ENCODE results near the gene RCSD1. TPM values are rescaled to one million over a fixed set of nuclear protein-coding genes. Genes with fewer than 3 reads are reported as not detected.
"Not testable (repeated sequence)": the region's sequence is repeated elsewhere in the genome, so short reads cannot be mapped to it uniquely, and the experiment has no call there.

Gene RCSD1
- total RNA-seq, 1 donor from 2014 or later, result 39.5 TPM

GRCh38 chr1:167605576-167605975 is 24.5 kb upstream of the RCSD1 start:
- H3K36me3 Mint-ChIP-seq (ENCODE audit: low read depth, unreplicated experiment), result peaks cover 18% of the 10 kb centered on the region
- H3K4me3 Mint-ChIP-seq (ENCODE audit: unreplicated experiment), result no peak overlapping the region
- peaks cover 19% of the 10 kb centered on the region for H3K4me1 Mint-ChIP-seq (ENCODE audit: unreplicated experiment)
- no peak for DNase-seq (ENCODE audit: low spot score)
- peak overlapping the region; percentile 30 for H3K27ac Mint-ChIP-seq (ENCODE audit: unreplicated experiment)
- peaks cover 7% of the 10 kb centered on the region for H3K9me3 Mint-ChIP-seq (ENCODE audit: unreplicated experiment)
- TF ChIP-seq CTCF (IDR thresholded peaks at IDR 0.05; ENCODE audit: unreplicated experiment), result no peak
- peaks cover 5% of the 10 kb centered on the region for H3K27me3 Mint-ChIP-seq (ENCODE audit: unreplicated experiment)

- Mint-ChIP-seq H3K4me3 (ENCODE audit: unreplicated experiment) (no peak overlapping the region), H3K27me3 (ENCODE audit: unreplicated experiment) (peaks cover 3% of the 10 kb centered on the region), H3K4me1 (ENCODE audit: unreplicated experiment) (peaks cover 5% of the 10 kb centered on the region), H3K36me3 (ENCODE audit: low read depth, unreplicated experiment) (peaks cover 14% of the 10 kb centered on the region), H3K27ac (ENCODE audit: unreplicated experiment) (no peak overlapping the region), H3K9me3 (ENCODE audit: unreplicated experiment) (peaks cover 3% of the 10 kb centered on the region)
- TF ChIP-seq CTCF (IDR thresholded peaks at IDR 0.05; ENCODE audit: unreplicated experiment), result no peak
- no peak for DNase-seq (ENCODE audit: low spot score)
Observed at GRCh38 chr1:167611983-167612382, 18.0 kb upstream of the RCSD1 start.

- Mint-ChIP-seq H3K4me3 (ENCODE audit: unreplicated experiment) (no peak overlapping the region), H3K4me1 (ENCODE audit: unreplicated experiment) (peaks cover 12% of the 10 kb centered on the region)
- TF ChIP-seq CTCF (IDR thresholded peaks at IDR 0.05; ENCODE audit: unreplicated experiment), result no peak
Observed at GRCh38 chr1:167612587-167613385, 17.2 kb upstream of the RCSD1 start.

GRCh38 chr1:167613984-167614383 is 16.0 kb upstream of the RCSD1 start:
- not testable (repeated sequence) for H3K36me3 Mint-ChIP-seq (ENCODE audit: low read depth, unreplicated experiment); H3K27me3 Mint-ChIP-seq (ENCODE audit: unreplicated experiment); DNase-seq (ENCODE audit: low spot score); H3K4me3 Mint-ChIP-seq (ENCODE audit: unreplicated experiment); H3K27ac Mint-ChIP-seq (ENCODE audit: unreplicated experiment); H3K9me3 Mint-ChIP-seq (ENCODE audit: unreplicated experiment)
- peaks cover 23% of the 10 kb centered on the region for H3K4me1 Mint-ChIP-seq (ENCODE audit: unreplicated experiment)

More at GRCh38 chr1:167612587-167613385, 17.2 kb upstream of the RCSD1 start:
- Mint-ChIP-seq H3K27ac (ENCODE audit: unreplicated experiment) (no peak overlapping the region), H3K27me3 (ENCODE audit: unreplicated experiment) (no peaks in the 10 kb centered on the region), H3K36me3 (ENCODE audit: low read depth, unreplicated experiment) (peaks cover 10% of the 10 kb centered on the region), H3K9me3 (ENCODE audit: unreplicated experiment) (no peaks in the 10 kb centered on the region)
- no peak for DNase-seq (ENCODE audit: low spot score)

- no peak overlapping the region for H3K27ac Mint-ChIP-seq (ENCODE audit: unreplicated experiment)
- H3K36me3 Mint-ChIP-seq (ENCODE audit: low read depth, unreplicated experiment), result peaks cover under 1% of the 10 kb centered on the region
- no peaks in the 10 kb centered on the region for H3K9me3 Mint-ChIP-seq (ENCODE audit: unreplicated experiment)
- H3K27me3 Mint-ChIP-seq (ENCODE audit: unreplicated experiment), result no peaks in the 10 kb centered on the region
- no peak overlapping the region for H3K4me3 Mint-ChIP-seq (ENCODE audit: unreplicated experiment)
- TF ChIP-seq CTCF (IDR thresholded peaks at IDR 0.05; ENCODE audit: unreplicated experiment), result no peak
- H3K4me1 Mint-ChIP-seq (ENCODE audit: unreplicated experiment), result peaks cover 26% of the 10 kb centered on the region
- DNase-seq (ENCODE audit: low spot score), result no peak
Observed at GRCh38 chr1:167614851-167615250, 15.2 kb upstream of the RCSD1 start.

All from endothelial cell (in vitro differentiated cells).